H9 (cell line): Measurements from ENCODE around the gene LINC01488. TPM values are rescaled to one million over a fixed set of nuclear protein-coding genes. Genes with fewer than 3 reads are reported as not detected.

ENCODE experiments used
- DNase-seq: peaks from one replicate; pipeline ENCODE4 v3.0.0-alpha.2; 2017
- H2AFZ ChIP-seq: one replicate; pipeline ENCODE4 v1.6.1; 2013; ENCODE audit warnings: mild to moderate bottlenecking, low read length, control low read depth, moderate library complexity
- H2AK5ac ChIP-seq: 2 replicates; pipeline ENCODE4 v1.6.1; 2013; ENCODE audit warnings: low read length, control low read depth, mixed read lengths; ENCODE audit not compliant: insufficient read length
- H2BK120ac ChIP-seq: one replicate; pipeline ENCODE4 v1.6.1; 2013; ENCODE audit warnings: low read depth, mild to moderate bottlenecking, low read length, control low read depth, inconsistent platforms; ENCODE audit not compliant: poor library complexity, severe bottlenecking
- H2BK12ac ChIP-seq: 2 replicates; pipeline ENCODE4 v1.6.1; 2013; ENCODE audit warnings: low read length, control low read depth, mixed read lengths, low read depth; ENCODE audit not compliant: insufficient read length
- H2BK15ac ChIP-seq: 2 replicates; pipeline ENCODE4 v1.6.1; 2013; ENCODE audit warnings: low read depth, low read length, control low read depth
- H2BK20ac ChIP-seq: one replicate; pipeline ENCODE4 v1.6.1; 2013; ENCODE audit warnings: low read depth, mild to moderate bottlenecking, low read length, control low read depth, inconsistent platforms; ENCODE audit not compliant: poor library complexity, severe bottlenecking
- H2BK5ac ChIP-seq: 2 replicates; pipeline ENCODE4 v1.6.1; 2013; ENCODE audit warnings: low read length, control low read depth, mixed read lengths; ENCODE audit not compliant: insufficient read length
- H3K14ac ChIP-seq: 2 replicates; pipeline ENCODE4 v1.6.1; 2013; ENCODE audit warnings: low read length, control low read depth; ENCODE audit not compliant: insufficient read depth
- H3K18ac ChIP-seq: 2 replicates; pipeline ENCODE4 v1.6.1; 2013; ENCODE audit warnings: low read depth, mild to moderate bottlenecking, mixed read lengths, low read length, control low read depth; ENCODE audit not compliant: insufficient read length
- H3K23ac ChIP-seq: 2 replicates; pipeline ENCODE4 v1.6.1; 2013; ENCODE audit warnings: low read length, control low read depth, mixed read lengths, low read depth; ENCODE audit not compliant: insufficient read length
- H3K23me2 ChIP-seq: 2 replicates; pipeline ENCODE4 v1.6.1; 2013; ENCODE audit warnings: low read depth, mild to moderate bottlenecking, mixed read lengths, low read length, control low read depth; ENCODE audit not compliant: insufficient read length, poor library complexity, severe bottlenecking
- H3K27ac ChIP-seq: 2 replicates; pipeline ENCODE4 v1.5.1; 2013; ENCODE audit warnings: low read length, control low read depth, mixed read lengths, low read depth; ENCODE audit not compliant: insufficient read length
- H3K27me3 ChIP-seq: 2 replicates; pipeline ENCODE4 v1.6.1; 2013; ENCODE audit warnings: low read length, control low read depth, inconsistent platforms; ENCODE audit not compliant: insufficient read depth
- H3K4ac ChIP-seq: 2 replicates; pipeline ENCODE4 v1.6.1; 2013; ENCODE audit warnings: low read depth, mild to moderate bottlenecking, control low read depth, inconsistent platforms, low read length, moderate library complexity
- H3K4me1 ChIP-seq: 2 replicates; pipeline ENCODE4 v1.6.1; 2013; ENCODE audit warnings: low read length, control low read depth, inconsistent platforms; ENCODE audit not compliant: insufficient read depth
- H3K4me2 ChIP-seq: 2 replicates; pipeline ENCODE4 v1.6.1; 2013; ENCODE audit warnings: low read length, control low read depth, mixed read lengths; ENCODE audit not compliant: insufficient read length, insufficient read depth
- H3K56ac ChIP-seq: 2 replicates; pipeline ENCODE4 v1.6.1; 2013; ENCODE audit warnings: low read depth, mild to moderate bottlenecking, mixed read lengths, low read length, control low read depth; ENCODE audit not compliant: insufficient read length
- H3K79me1 ChIP-seq: 2 replicates; pipeline ENCODE4 v1.6.1; 2013; ENCODE audit warnings: low read depth, mild to moderate bottlenecking, moderate library complexity, low read length, control low read depth, inconsistent platforms; ENCODE audit not compliant: insufficient read depth, poor library complexity, severe bottlenecking
- H3K79me2 ChIP-seq: 2 replicates; pipeline ENCODE4 v1.6.1; 2013; ENCODE audit warnings: low read length, control low read depth, inconsistent platforms; ENCODE audit not compliant: insufficient read depth
- H3K9ac ChIP-seq: 2 replicates; pipeline ENCODE4 v1.6.1; 2013; ENCODE audit warnings: low read length, control low read depth, mixed read lengths; ENCODE audit not compliant: insufficient read length; ENCODE audit errors: extremely low read depth
- H3K9me3 ChIP-seq: one replicate; pipeline ENCODE4 v1.6.1; 2013; ENCODE audit warnings: low read depth, low read length, inconsistent platforms; ENCODE audit not compliant: control insufficient read depth
- H3T11ph ChIP-seq: one replicate; pipeline ENCODE4 v1.6.1; 2013; ENCODE audit warnings: mild to moderate bottlenecking, low read length, control low read depth, inconsistent platforms
- H4K20me1 ChIP-seq: one replicate; pipeline ENCODE4 v1.6.1; 2013; ENCODE audit not compliant: control insufficient read depth, insufficient read length, insufficient read depth
- H4K5ac ChIP-seq: 2 replicates; pipeline ENCODE4 v1.6.1; 2013; ENCODE audit warnings: low read depth, mild to moderate bottlenecking, mixed read lengths, low read length, control low read depth; ENCODE audit not compliant: insufficient read length
- H4K8ac ChIP-seq: replicated peaks from 2 replicates; pipeline ENCODE4 v1.6.1; 2013; ENCODE audit warnings: low read length, control low read depth, mixed read lengths, low read depth; ENCODE audit not compliant: insufficient read length
- H4K91ac ChIP-seq: 2 replicates; pipeline ENCODE4 v1.6.1; 2013; ENCODE audit warnings: low read depth, mild to moderate bottlenecking, moderate library complexity, mixed read lengths, low read length, control low read depth; ENCODE audit not compliant: insufficient read length
- H3K27ac Mint-ChIP-seq, 3 experiments: 2 replicates in 2 of 3; 3 replicates in 1 of 3; pipeline ENCODE4 v1.8.0; 2020 to 2021; ENCODE audit warnings: mixed read lengths in 3 of 3, mild to moderate bottlenecking in 1 of 3, moderate library complexity in 1 of 3
- H3K27me3 Mint-ChIP-seq: 2 replicates; pipeline ENCODE4 v1.8.0; 2021; ENCODE audit warnings: low read depth, mild to moderate bottlenecking, moderate library complexity, mixed read lengths
- H3K36me3 Mint-ChIP-seq, 3 experiments: 2 replicates in 2 of 3; 3 replicates in 1 of 3; pipeline ENCODE4 v1.8.0; 2020 to 2021; ENCODE audit warnings: low read depth in 3 of 3, mixed read lengths in 3 of 3; ENCODE audit not compliant: insufficient read depth in 1 of 3
- H3K4me1 Mint-ChIP-seq, 2 experiments: 2 replicates each; pipeline ENCODE4 v1.8.0; 2020; ENCODE audit warnings: mixed read lengths in 2 of 2
- H3K4me3 Mint-ChIP-seq, 2 experiments: 2 replicates in 1 of 2; 3 replicates in 1 of 2; pipeline ENCODE4 v1.8.0; 2020 to 2021; ENCODE audit warnings: mild to moderate bottlenecking in 2 of 2, mixed read lengths in 2 of 2, moderate library complexity in 1 of 2
- H3K9me3 Mint-ChIP-seq, 2 experiments: 2 replicates in 1 of 2; 3 replicates in 1 of 2; pipeline ENCODE4 v1.8.0; 2020; ENCODE audit warnings: mild to moderate bottlenecking in 2 of 2, mixed read lengths in 2 of 2, moderate library complexity in 1 of 2
- CTCF ChIP-seq: fragments of 200-600 bp; sonication (generic); conservative IDR thresholded peaks from 3 replicates; pipeline ENCODE4 v1.8.0; 2021; ENCODE audit warnings: antibody characterized with exemption, mild to moderate bottlenecking
- WGBS: extraction: QIAGEN DNeasy Blood & Tissue Kit; methylation state at CpG from one replicate; pipeline ENCODE4 v1.1.7; 2013; ENCODE audit warnings: missing lambda C conversion rate, low lambda C conversion rate, mixed read lengths; ENCODE audit not compliant: insufficient read length; ENCODE audit errors: extremely low coverage; 5-methylcytosine and 5-hydroxymethylcytosine counted together
- total RNA-seq: library from RNA; stranded (reverse); gene quantifications from 2 replicates; pipeline ENCODE4 v1.2.1, GENCODE V29; 2021

The LINC01488 gene
- total RNA-seq, 1 experiment from 2014 or later = not detected

DNA sequence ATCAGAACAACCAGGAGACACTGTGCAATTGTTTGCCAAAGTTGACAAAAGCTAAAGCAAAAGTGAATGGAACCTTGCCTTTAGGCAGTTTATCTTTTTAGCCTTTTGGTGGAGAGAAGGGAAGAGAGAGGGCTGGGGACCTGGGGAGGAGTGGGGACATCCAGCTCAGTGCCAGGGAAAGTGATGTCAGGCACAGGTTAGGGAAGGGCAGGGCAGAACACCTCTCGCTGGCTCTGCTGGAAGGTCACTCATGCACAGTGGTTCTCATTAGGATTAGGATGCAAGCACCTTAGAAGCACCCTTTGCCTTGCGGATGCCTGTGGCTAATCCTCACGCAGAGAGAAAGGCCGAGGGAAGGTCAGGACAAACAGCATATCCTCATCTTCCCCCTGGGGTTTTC lies 14.3 kb upstream of the LINC01488 start:
- Histone ChIP-seq H3K56ac (no peak overlapping the region), H2BK20ac (no peak overlapping the region), H3K27ac (no peak overlapping the region), H3K4me1 (no peaks in the 10 kb centered on the region), H3K9ac (no peak overlapping the region), H4K8ac (no peak overlapping the region), H2BK15ac (no peak overlapping the region), H2BK12ac (no peak overlapping the region), H4K20me1 (no peaks in the 10 kb centered on the region), H3K14ac (no peak overlapping the region), H3T11ph (no peak overlapping the region), H3K4me2 (no peak overlapping the region), H2AK5ac (no peak overlapping the region), H3K27me3 (no peaks in the 10 kb centered on the region), H3K79me1 (no peaks in the 10 kb centered on the region), H3K9me3 (no peaks in the 10 kb centered on the region), H2AFZ (no peak overlapping the region), H3K79me2 (no peaks in the 10 kb centered on the region), H3K23ac (no peak overlapping the region), H2BK5ac (no peak overlapping the region), H3K18ac (no peak overlapping the region), H4K91ac (no peak overlapping the region), H3K4ac (no peak overlapping the region), H2BK120ac (no peak overlapping the region), H3K23me2 (no peaks in the 10 kb centered on the region), H4K5ac (no peak overlapping the region)
- Mint-ChIP-seq H3K4me3 (no peak overlapping the region), H3K27me3 (peaks cover 30% of the 10 kb centered on the region), H3K27ac (no peak overlapping the region), H3K9me3 (no peaks in the 10 kb centered on the region), H3K36me3 (no peaks in the 10 kb centered on the region; a peak in 1 of 7 replicates), H3K4me1 (peaks cover 22% of the 10 kb centered on the region in 2 experiments)
- no CpG with 5 or more reads among the region's 4 CpGs for WGBS
- no peak for TF ChIP-seq CTCF
- no peak for DNase-seq
